ENCODE data around the gene MLH1.

MLH1 gene

DNA sequence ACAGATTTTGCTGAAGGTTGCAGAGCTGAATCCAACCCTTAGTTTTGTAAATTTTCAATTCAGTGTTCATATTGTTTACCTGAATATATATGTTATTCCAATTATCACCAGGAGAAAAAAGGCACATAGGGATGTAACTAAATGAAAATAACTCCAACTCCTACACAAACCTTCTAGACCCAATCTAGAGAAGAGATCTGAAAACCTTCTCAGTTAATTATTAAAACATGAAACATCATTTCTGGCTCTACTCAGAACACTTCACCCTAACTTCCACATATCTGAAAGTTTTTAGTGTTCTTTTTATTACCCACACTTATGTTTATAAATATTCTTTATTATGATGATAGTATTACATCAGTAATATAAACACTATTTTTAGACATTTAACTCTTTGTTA, 104.5 kb downstream of the MLH1 start:
- no peaks in the 10 kb centered on the region for H4K20me1 ChIP-seq (ENCODE audit: insufficient read depth)
- no peak overlapping the region for H2AFZ ChIP-seq (ENCODE audit: low read depth)
- no peak overlapping the region for H3K4me2 ChIP-seq
- H3K36me3 ChIP-seq (ENCODE audit: insufficient read depth): no peaks in the 10 kb centered on the region
- no peaks in the 10 kb centered on the region for H3K4me1 ChIP-seq (ENCODE audit: low read depth, poor library complexity, severe bottlenecking)
- H3K27me3 ChIP-seq (ENCODE audit: insufficient read depth, low read depth): no peaks in the 10 kb centered on the region
- TF ChIP-seq, protein P1, sequence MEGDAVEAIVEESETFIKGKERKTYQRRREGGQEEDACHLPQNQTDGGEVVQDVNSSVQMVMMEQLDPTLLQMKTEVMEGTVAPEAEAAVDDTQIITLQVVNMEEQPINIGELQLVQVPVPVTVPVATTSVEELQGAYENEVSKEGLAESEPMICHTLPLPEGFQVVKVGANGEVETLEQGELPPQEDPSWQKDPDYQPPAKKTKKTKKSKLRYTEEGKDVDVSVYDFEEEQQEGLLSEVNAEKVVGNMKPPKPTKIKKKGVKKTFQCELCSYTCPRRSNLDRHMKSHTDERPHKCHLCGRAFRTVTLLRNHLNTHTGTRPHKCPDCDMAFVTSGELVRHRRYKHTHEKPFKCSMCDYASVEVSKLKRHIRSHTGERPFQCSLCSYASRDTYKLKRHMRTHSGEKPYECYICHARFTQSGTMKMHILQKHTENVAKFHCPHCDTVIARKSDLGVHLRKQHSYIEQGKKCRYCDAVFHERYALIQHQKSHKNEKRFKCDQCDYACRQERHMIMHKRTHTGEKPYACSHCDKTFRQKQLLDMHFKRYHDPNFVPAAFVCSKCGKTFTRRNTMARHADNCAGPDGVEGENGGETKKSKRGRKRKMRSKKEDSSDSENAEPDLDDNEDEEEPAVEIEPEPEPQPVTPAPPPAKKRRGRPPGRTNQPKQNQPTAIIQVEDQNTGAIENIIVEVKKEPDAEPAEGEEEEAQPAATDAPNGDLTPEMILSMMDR (conservative IDR thresholded peaks at IDR 0.05; ENCODE audit: low read depth, low read length): no peak
- H3K4me3 ChIP-seq (IDR thresholded peaks at IDR 0.05; ENCODE audit: insufficient read depth, low read depth, low read length): no peak overlapping the region
- H3K9ac ChIP-seq: no peak overlapping the region
- H3K27ac ChIP-seq: no peak overlapping the region
- H3K79me2 ChIP-seq (ENCODE audit: insufficient read depth, low read depth): no peaks in the 10 kb centered on the region

DNA sequence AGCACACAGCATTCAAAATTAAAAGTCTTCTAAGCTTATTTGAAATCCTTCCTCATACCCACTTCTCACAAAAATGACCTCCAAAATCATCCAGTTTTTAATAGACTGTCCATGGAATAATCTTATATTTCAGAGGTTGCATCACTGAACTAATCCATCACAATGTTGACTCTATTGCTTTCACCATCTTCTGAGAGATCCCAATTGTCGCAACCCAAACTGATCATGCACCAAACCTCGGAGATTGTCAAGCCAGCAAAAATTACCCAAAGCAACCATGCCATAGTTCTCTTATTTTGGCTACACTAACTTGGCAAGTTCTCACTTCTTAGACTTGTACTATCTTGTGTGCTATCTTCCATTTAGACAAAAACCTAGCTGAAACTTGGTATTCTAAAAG, 105.6 kb downstream of the MLH1 start:
- H3K4me3 ChIP-seq (IDR thresholded peaks at IDR 0.05; ENCODE audit: insufficient read depth, low read depth, low read length): no peak overlapping the region
- H3K9ac ChIP-seq: no peak overlapping the region
- no peaks in the 10 kb centered on the region for H3K4me1 ChIP-seq (ENCODE audit: low read depth, poor library complexity, severe bottlenecking)
- H3K27ac ChIP-seq: no peak overlapping the region
- no peaks in the 10 kb centered on the region for H4K20me1 ChIP-seq (ENCODE audit: insufficient read depth)
- TF ChIP-seq, protein P1 (conservative IDR thresholded peaks at IDR 0.05; ENCODE audit: low read depth, low read length): no peak
- H3K27me3 ChIP-seq (ENCODE audit: insufficient read depth, low read depth): no peaks in the 10 kb centered on the region
- no peak overlapping the region for H3K4me2 ChIP-seq
- H3K36me3 ChIP-seq (ENCODE audit: insufficient read depth): no peaks in the 10 kb centered on the region
- no peak overlapping the region for H2AFZ ChIP-seq (ENCODE audit: low read depth)
- H3K79me2 ChIP-seq (ENCODE audit: insufficient read depth, low read depth): no peaks in the 10 kb centered on the region

DNA sequence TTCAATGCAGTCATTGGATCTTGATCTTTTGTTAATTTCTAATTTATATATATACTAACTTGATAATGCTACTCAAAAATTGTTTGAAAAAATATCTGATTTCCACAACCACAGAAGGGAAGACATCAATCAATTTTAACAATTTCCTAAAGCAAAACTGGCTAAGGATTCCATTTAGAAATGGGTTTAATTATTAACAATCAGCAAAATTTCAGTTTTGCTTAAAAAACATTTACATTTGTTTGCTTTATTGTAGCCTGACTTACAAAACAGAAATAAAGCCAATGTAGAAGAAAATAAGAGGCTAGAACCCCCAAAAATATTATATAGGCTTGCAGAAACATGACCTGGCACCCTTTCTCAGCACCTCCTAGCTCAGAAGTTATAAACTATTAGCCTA, 106.2 kb downstream of the MLH1 start:
- no peak overlapping the region for H2AFZ ChIP-seq (ENCODE audit: low read depth)
- H3K4me1 ChIP-seq (ENCODE audit: low read depth, poor library complexity, severe bottlenecking): no peaks in the 10 kb centered on the region
- H3K9ac ChIP-seq: no peak overlapping the region
- no peaks in the 10 kb centered on the region for H3K36me3 ChIP-seq (ENCODE audit: insufficient read depth)
- H4K20me1 ChIP-seq (ENCODE audit: insufficient read depth): no peaks in the 10 kb centered on the region
- no peaks in the 10 kb centered on the region for H3K27me3 ChIP-seq (ENCODE audit: insufficient read depth, low read depth)
- TF ChIP-seq, protein P1 (conservative IDR thresholded peaks at IDR 0.05; ENCODE audit: low read depth, low read length): no peak
- no peak overlapping the region for H3K4me2 ChIP-seq
- H3K4me3 ChIP-seq (IDR thresholded peaks at IDR 0.05; ENCODE audit: insufficient read depth, low read depth, low read length): no peak overlapping the region
- no peak overlapping the region for H3K27ac ChIP-seq
- no peaks in the 10 kb centered on the region for H3K79me2 ChIP-seq (ENCODE audit: insufficient read depth, low read depth)

DNA sequence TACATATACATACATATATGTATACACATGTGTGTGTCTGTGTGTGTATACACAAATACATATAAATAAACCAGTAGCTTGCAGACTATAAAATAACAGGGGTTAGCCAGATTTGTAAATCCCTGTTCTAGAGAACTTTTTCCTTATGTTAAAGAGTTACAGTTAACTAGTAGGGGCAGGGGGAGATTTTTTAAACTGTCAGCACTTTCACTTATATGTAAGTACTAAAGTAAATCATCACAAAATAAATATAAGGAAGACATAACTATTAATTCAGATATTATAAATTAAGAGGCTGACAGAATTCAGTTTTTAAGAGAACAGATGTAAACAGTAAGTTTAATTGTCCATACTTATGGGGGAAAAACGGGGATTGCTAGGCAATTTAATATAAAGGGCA, 107.1 kb downstream of the MLH1 start:
- Histone ChIP-seq H3K36me3 (ENCODE audit: insufficient read depth) (no peaks in the 10 kb centered on the region), H3K79me2 (ENCODE audit: insufficient read depth, low read depth) (no peaks in the 10 kb centered on the region), H3K9ac (no peak overlapping the region), H4K20me1 (ENCODE audit: insufficient read depth) (no peaks in the 10 kb centered on the region), H3K27me3 (ENCODE audit: insufficient read depth, low read depth) (no peaks in the 10 kb centered on the region), H3K4me2 (no peak overlapping the region), H3K4me3 (IDR thresholded peaks at IDR 0.05; ENCODE audit: insufficient read depth, low read depth, low read length) (no peak overlapping the region), H3K4me1 (ENCODE audit: low read depth, poor library complexity, severe bottlenecking) (no peaks in the 10 kb centered on the region), H3K27ac (no peak overlapping the region), H2AFZ (ENCODE audit: low read depth) (no peak overlapping the region)
- TF ChIP-seq, protein P1 (conservative IDR thresholded peaks at IDR 0.05; ENCODE audit: low read depth, low read length): no peak
